H1 (cell line): ENCODE data around the gene SLC25A52. TPM values are rescaled to one million over a fixed set of nuclear protein-coding genes. Genes with fewer than 3 reads are reported as not detected.

ENCODE experiments used
- CTCF ChIA-PET: fragments of 300-600 bp; sonication (Branson Sonifier 250); formaldehyde crosslinking; loops from one replicate; lab custom pipeline; 2021; ENCODE audit not compliant: partially characterized antibody; lab: Charles Lee
- POLR2A ChIA-PET: fragments of 300-600 bp; sonication (Branson Sonifier 250); formaldehyde crosslinking; loops from one replicate; lab custom pipeline; 2021; ENCODE audit warnings: inconsistent platforms; ENCODE audit not compliant: partially characterized antibody; lab: Charles Lee
- DNase-seq, 2 experiments: peaks; one replicate each; pipeline versions ENCODE4 v3.0.0 to v3.0.0-alpha.2; 2010 to 2022; ENCODE audit warnings: low spot score in 2 of 2, low read depth in 1 of 2, mixed read lengths in 1 of 2
- FAIRE-seq: peaks from 2 replicates; lab custom pipeline; 2011; peaks lifted over from hg19 to GRCh38; lab: Jason Lieb, UNC
- H2AFZ ChIP-seq: 2 replicates; pipeline ENCODE4 v1.8.1; 2012; ENCODE audit warnings: low read length, inconsistent platforms
- H2AK5ac ChIP-seq: 2 replicates; pipeline ENCODE4 v1.6.1; 2013; ENCODE audit warnings: low read depth, low read length
- H2BK120ac ChIP-seq: replicated peaks from 2 replicates; pipeline ENCODE3; 2013; ENCODE audit warnings: low read depth, low read length, inconsistent platforms
- H2BK12ac ChIP-seq: 2 replicates; pipeline ENCODE4 v1.6.1; 2013; ENCODE audit warnings: low read depth, low read length
- H2BK15ac ChIP-seq: 2 replicates; pipeline ENCODE4 v1.6.1; 2013; ENCODE audit warnings: low read length
- H2BK20ac ChIP-seq: 2 replicates; pipeline ENCODE4 v1.6.1; 2013; ENCODE audit warnings: low read length
- H2BK5ac ChIP-seq: 2 replicates; pipeline ENCODE4 v1.6.1; 2013; ENCODE audit warnings: low read depth, low read length
- H3K14ac ChIP-seq: 2 replicates; pipeline ENCODE4 v1.6.1; 2013; ENCODE audit warnings: inconsistent platforms; ENCODE audit not compliant: insufficient read length
- H3K18ac ChIP-seq: 2 replicates; pipeline ENCODE4 v1.6.1; 2013; ENCODE audit warnings: low read length; ENCODE audit errors: extremely low read depth
- H3K23ac ChIP-seq: 2 replicates; pipeline ENCODE4 v1.6.1; 2013; ENCODE audit warnings: inconsistent platforms; ENCODE audit not compliant: insufficient read length
- H3K23me2 ChIP-seq: 2 replicates; pipeline ENCODE4 v1.6.1; 2013; ENCODE audit warnings: low read depth, low read length
- H3K27ac ChIP-seq: 2 replicates; pipeline ENCODE4 v1.6.1; 2011; ENCODE audit warnings: low read depth, low read length, inconsistent platforms
- H3K27me3 ChIP-seq, 4 experiments: replicated peaks in 1 of 4; 1 replicate in 1 of 4; 2 replicates in 3 of 4; pipeline versions ENCODE4 v1.6.1 to v1.8.1; 2011 to 2013; ENCODE audit warnings: low read length in 3 of 4, mild to moderate bottlenecking in 3 of 4, inconsistent platforms in 2 of 4, mixed read lengths in 2 of 4, moderate library complexity in 1 of 4; ENCODE audit not compliant: control insufficient read depth in 3 of 4, insufficient read depth in 3 of 4; ENCODE audit errors: extremely low read depth in 1 of 4
- H3K36me3 ChIP-seq, 4 experiments: 2 replicates each; pipeline versions ENCODE4 v1.6.1 to v1.8.1; 2011 to 2013; ENCODE audit warnings: mild to moderate bottlenecking in 4 of 4, low read length in 3 of 4, moderate library complexity in 2 of 4, control low read depth in 1 of 4, inconsistent platforms in 1 of 4; ENCODE audit not compliant: insufficient read depth in 4 of 4, control insufficient read depth in 2 of 4
- H3K4ac ChIP-seq: replicated peaks from 2 replicates; pipeline ENCODE3; 2013; ENCODE audit warnings: low read length, low read depth, mixed read lengths, inconsistent platforms; ENCODE audit not compliant: insufficient read length
- H3K4me1 ChIP-seq, 4 experiments: replicated peaks in 1 of 4; 1 replicate in 1 of 4; 2 replicates in 3 of 4; pipeline versions ENCODE4 v1.6.1 to v1.8.1; 2011 to 2013; ENCODE audit warnings: low read length in 3 of 4, inconsistent platforms in 2 of 4, mixed read lengths in 1 of 4; ENCODE audit not compliant: insufficient read depth in 4 of 4, control insufficient read depth in 3 of 4
- H3K4me2 ChIP-seq, 2 experiments: 2 replicates each; pipeline versions ENCODE4 v1.6.1 to v1.8.1; 2011 to 2013; ENCODE audit warnings: low read depth in 2 of 2, low read length in 2 of 2, control low read depth in 1 of 2, inconsistent platforms in 1 of 2, mild to moderate bottlenecking in 1 of 2; ENCODE audit not compliant: insufficient read depth in 1 of 2
- H3K4me3 ChIP-seq, 4 experiments: fragments of 200-600, 300-600 bp in 1 of 4; sonication (generic), shearing (Covaris generic), sonication (Bioruptor Twin) in 1 of 4; 2 replicates each; pipeline versions ENCODE4 v1.5.1 to v1.8.1; 2011 to 2016; ENCODE audit warnings: low read length in 4 of 4, low read depth in 3 of 4, control low read depth in 2 of 4, inconsistent platforms in 2 of 4, mild to moderate bottlenecking in 2 of 4, mixed read lengths in 1 of 4, moderate library complexity in 1 of 4; ENCODE audit not compliant: insufficient read depth in 2 of 4; ENCODE audit errors: extremely low read depth in 1 of 4
- H3K56ac ChIP-seq: replicated peaks from 2 replicates; pipeline ENCODE3; 2013; ENCODE audit warnings: low read depth, mild to moderate bottlenecking, mixed read lengths, low read length, inconsistent platforms; ENCODE audit not compliant: insufficient read length
- H3K79me1 ChIP-seq: 2 replicates; pipeline ENCODE4 v1.6.1; 2013; ENCODE audit warnings: low read depth, low read length, control low read depth
- H3K79me2 ChIP-seq, 2 experiments: 2 replicates each; pipeline versions ENCODE4 v1.6.1 to v1.8.1; 2012 to 2013; ENCODE audit warnings: low read length in 2 of 2, mild to moderate bottlenecking in 2 of 2, inconsistent platforms in 1 of 2; ENCODE audit not compliant: insufficient read depth in 2 of 2, control insufficient read depth in 1 of 2
- H3K9ac ChIP-seq, 4 experiments: replicated peaks in 1 of 4; 1 replicate in 1 of 4; 2 replicates in 3 of 4; pipeline versions ENCODE4 v1.6.1 to v1.8.1; 2011 to 2013; ENCODE audit warnings: low read depth in 3 of 4, low read length in 3 of 4, control low read depth in 2 of 4, mild to moderate bottlenecking in 2 of 4, moderate library complexity in 2 of 4, inconsistent platforms in 1 of 4; ENCODE audit errors: extremely low read depth in 1 of 4
- H3K9me3 ChIP-seq, 2 experiments: 2 replicates each; pipeline versions ENCODE4 v1.6.1 to v1.8.1; 2012 to 2013; ENCODE audit warnings: mild to moderate bottlenecking in 2 of 2, moderate library complexity in 2 of 2, control low read depth in 1 of 2, inconsistent platforms in 1 of 2, low read depth in 1 of 2, low read length in 1 of 2, mixed read lengths in 1 of 2; ENCODE audit not compliant: insufficient read depth in 2 of 2
- H4K20me1 ChIP-seq, 2 experiments: replicated peaks in 1 of 2; 2 replicates each; pipeline versions ENCODE3 to v1.8.1; 2011 to 2013; ENCODE audit warnings: inconsistent platforms in 2 of 2, low read length in 2 of 2, mild to moderate bottlenecking in 1 of 2; ENCODE audit not compliant: insufficient read depth in 2 of 2, control insufficient read depth in 1 of 2
- H4K5ac ChIP-seq: 2 replicates; pipeline ENCODE4 v1.6.1; 2013; ENCODE audit warnings: low read length, low read depth, mixed read lengths, inconsistent platforms; ENCODE audit not compliant: insufficient read length
- H4K8ac ChIP-seq: 2 replicates; pipeline ENCODE4 v1.8.0; 2013; ENCODE audit warnings: mild to moderate bottlenecking, moderate library complexity, low read length, inconsistent platforms; ENCODE audit not compliant: insufficient read depth; ENCODE audit errors: extremely low read depth
- H4K91ac ChIP-seq: replicated peaks from 2 replicates; pipeline ENCODE3; 2013; ENCODE audit warnings: low read length, mixed read lengths, inconsistent platforms; ENCODE audit not compliant: insufficient read length
- CBX5 ChIP-seq: fragments of 300-800, 300-1000 bp; sonication (generic); IDR thresholded peaks from 2 replicates; pipeline ENCODE4 v1.7.1; 2016; ENCODE audit warnings: antibody characterized with exemption, low read length, low read depth
- CBX8 ChIP-seq: fragments of 300-800, 300-1000 bp; sonication (generic); IDR thresholded peaks from 2 replicates; pipeline ENCODE4 v1.7.1; 2016; ENCODE audit warnings: low read depth, low read length, borderline replicate concordance
- CHD1 ChIP-seq: IDR thresholded peaks from 2 replicates; pipeline ENCODE4 v1.6.1; 2012; ENCODE audit warnings: low read depth, low read length, improper control_type of control experiment
- EP300 ChIP-seq, 2 experiments: IDR thresholded peaks; 1 replicate in 1 of 2; 2 replicates in 1 of 2; pipeline ENCODE4 v1.6.1; 2011 to 2012; ENCODE audit warnings: low read depth in 2 of 2, low read length in 2 of 2, mild to moderate bottlenecking in 2 of 2, borderline replicate concordance in 1 of 2, inconsistent platforms in 1 of 2, moderate library complexity in 1 of 2
- EZH2 ChIP-seq: fragments of 200-600 bp; sonication (generic); IDR thresholded peaks from 2 replicates; pipeline ENCODE4 v1.7.1; 2012; ENCODE audit warnings: low read depth, mild to moderate bottlenecking, moderate library complexity, low read length, inconsistent platforms; ENCODE audit not compliant: severe bottlenecking
- GABPA ChIP-seq: IDR thresholded peaks from 2 replicates; pipeline ENCODE4 v1.6.1; 2011; ENCODE audit warnings: mild to moderate bottlenecking, low read length, moderate library complexity, borderline replicate concordance; ENCODE audit not compliant: insufficient read depth
- HDAC6 ChIP-seq: IDR thresholded peaks from one replicate; pipeline ENCODE4 v1.7.1; 2012; ENCODE audit warnings: low read depth, mild to moderate bottlenecking, inconsistent platforms, low read length, moderate library complexity
- KDM5A ChIP-seq: fragments of 200-600 bp; IDR thresholded peaks from 2 replicates; pipeline ENCODE4 v1.7.1; 2012; ENCODE audit warnings: mild to moderate bottlenecking, low read length, inconsistent platforms, mixed read lengths
- POU5F1 ChIP-seq: IDR thresholded peaks from 2 replicates; pipeline ENCODE4 v1.6.1; 2011; ENCODE audit warnings: low read depth, mild to moderate bottlenecking, low read length, moderate library complexity
- RBBP5 ChIP-seq: IDR thresholded peaks from 2 replicates; pipeline ENCODE4 v1.7.1; 2012; ENCODE audit warnings: low read depth, mild to moderate bottlenecking, inconsistent platforms, low read length, moderate library complexity, borderline replicate concordance
- RXRA ChIP-seq: IDR thresholded peaks from 2 replicates; pipeline ENCODE4 v1.6.1; 2011; ENCODE audit warnings: low read depth, mild to moderate bottlenecking, low read length, moderate library complexity; ENCODE audit not compliant: insufficient read depth
- SIX5 ChIP-seq: IDR thresholded peaks from 2 replicates; pipeline ENCODE4 v1.6.1; 2011; ENCODE audit warnings: mild to moderate bottlenecking, low read depth, low read length
- SP2 ChIP-seq: IDR thresholded peaks from 2 replicates; pipeline ENCODE4 v1.6.1; 2012; ENCODE audit warnings: mild to moderate bottlenecking, low read length, inconsistent platforms
- SP4 ChIP-seq: IDR thresholded peaks from 2 replicates; pipeline ENCODE4 v1.6.1; 2012; ENCODE audit warnings: low read length, inconsistent platforms
- SRF ChIP-seq: IDR thresholded peaks from 2 replicates; pipeline ENCODE4 v1.6.1; 2011; ENCODE audit warnings: mild to moderate bottlenecking, low read depth, low read length, moderate library complexity
- TAF1 ChIP-seq: IDR thresholded peaks from 2 replicates; pipeline ENCODE4 v1.6.1; 2011; ENCODE audit warnings: mild to moderate bottlenecking, low read depth, low read length
- TEAD4 ChIP-seq: IDR thresholded peaks from 2 replicates; pipeline ENCODE4 v1.6.1; 2012; ENCODE audit warnings: low read depth, low read length, inconsistent platforms, mixed read lengths
- polyA plus RNA-seq, 7 experiments: library from polyadenylated mRNA; depleted of rRNA in 3 of 7; stranded (reverse) in 5 of 7; unstranded in 2 of 7; fragments of >200 nt in 5 of 7; fragments of 200-250 nt in 2 of 7; gene quantifications; 1 replicate in 5 of 7; 2 replicates in 1 of 7; 4 replicates in 1 of 7; pipeline versions ENCODE4 v1.2.1 to v1.2.3, GENCODE V29; 2011 to 2013; ENCODE audit warnings: missing spikeins in 2 of 7, mixed read lengths in 2 of 7
- total RNA-seq: library from RNA; stranded (reverse); fragmentation: NEBNext Ultra II Directional; extraction: Animal tissue kit (Norgen Biotek cat#: 25700); gene quantifications from 2 replicates; pipeline ENCODE4 v1.2.1, GENCODE V29; 2021

The SLC25A52 gene
- total and polyA plus RNA-seq, 2 of the 8 experiments (the other 6 are each of a cell fraction or from before 2014, with no cell fraction given): not detected

DNA sequence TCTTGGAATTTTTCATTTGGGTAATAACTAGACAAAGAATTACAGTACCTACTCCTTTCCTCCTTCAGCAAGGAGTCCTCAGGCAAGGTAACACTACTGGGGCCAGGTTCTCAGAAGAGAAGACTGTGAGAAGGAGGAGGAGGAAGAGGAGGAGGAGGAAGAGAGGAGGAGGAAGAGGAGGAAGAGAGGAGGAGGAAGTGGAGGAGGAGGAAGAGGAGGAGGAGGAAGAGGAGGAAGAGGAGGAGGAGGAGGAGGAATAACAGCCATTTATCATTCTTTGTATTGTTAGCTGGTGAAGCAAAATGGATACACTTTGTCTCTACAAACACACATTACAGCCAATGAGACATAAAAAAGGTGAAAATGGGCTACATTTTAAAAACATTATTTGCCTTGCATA lies 32.9 kb upstream of the SLC25A52 start:
- H2BK5ac ChIP-seq: no peak overlapping the region
- TF ChIP-seq KDM5A (no peak), SP4 (no peak), SP2 (no peak), CBX8 (no peak), RBBP5 (no peak), CHD1 (no peak), TAF1 (no peak), CBX5 (no peak), HDAC6 (no peak), EP300 (IDR thresholded peaks at IDR 0.05; ENCODE audit: borderline replicate concordance in 1 of 2, low read depth in 2 of 2, low read length in 2 of 2) (no peak), TEAD4 (no peak), SIX5 (no peak), SRF (no peak), RXRA (no peak), GABPA (no peak), POU5F1 (no peak), EZH2 (no peak)
- TF ChIP-seq, all 59 proteins: peak for 0
- DNase-seq (no peak), FAIRE-seq (no peak)
- Histone ChIP-seq H3K23ac (no peak overlapping the region), H3K56ac (no peak overlapping the region), H2BK15ac (no peak overlapping the region), H2AFZ (no peak overlapping the region), H2AK5ac (no peak overlapping the region), H2BK120ac (no peak overlapping the region), H3K9me3 (no peaks in the 10 kb centered on the region), H3K79me2 (no peaks in the 10 kb centered on the region), H3K18ac (no peak overlapping the region), H3K27me3 (no peaks in the 10 kb centered on the region; a peak in 1 of 7 replicates), H3K9ac (no peak overlapping the region), H3K4me2 (no peak overlapping the region), H2BK20ac (no peak overlapping the region), H3K23me2 (no peaks in the 10 kb centered on the region), H3K4me3 (no peak overlapping the region), H3K4me1 (no peaks in the 10 kb centered on the region), H4K5ac (no peak overlapping the region), H3K79me1 (no peaks in the 10 kb centered on the region), H2BK12ac (no peak overlapping the region), H3K14ac (no peak overlapping the region), H4K91ac (no peak overlapping the region), H3K36me3 (no peaks in the 10 kb centered on the region), H3K4ac (no peak overlapping the region), H4K20me1 (no peaks in the 10 kb centered on the region), H3K27ac (no peak overlapping the region), H4K8ac (no peak overlapping the region)
- POLR2A ChIA-PET: interaction anchor here (1.1 kb wide), 2 partner anchors 10 to 31 kb away, joined by 3 read pairs; no protein-coding TSS in a partner anchor
- CTCF ChIA-PET: interaction anchor here (1.0 to 1.6 kb wide), 3 partner anchors 21 to 236 kb away, joined by 3 to 4 read pairs (median 3); no protein-coding TSS in a partner anchor
